Articular chondrocyte of knee joint (primary cell): ENCODE measurements around the gene PRR14. TPM values are rescaled to one million over a fixed set of nuclear protein-coding genes. Genes with fewer than 3 reads are reported as not detected.

Experiments
- small RNA-seq: library from RNA; depleted of rRNA; stranded (forward); fragments of <200 nt; gene quantifications from one replicate; pipeline ENCODE3, GENCODE V24; 2012
- total RNA-seq: library from RNA; depleted of rRNA; stranded (reverse); fragments of >200 nt; gene quantifications from 2 replicates; pipeline ENCODE4 v1.2.3, GENCODE V29; 2012

PRR14 gene
- 5.9 and 7.3 TPM in 2 replicates for total RNA-seq

GRCh38 chr16:30650369-30651123 is at the start of gene PRR14:
TSS of gene PRR14 (plus strand) at chr16:30650960. CDS start at chr16:30651646, 686 bp downstream.

GRCh38 chr16:30609926-30610839 is 40.6 kb upstream of the PRR14 start, which contains the start of gene ZNF689:
TSS of gene ZNF689 (minus strand) at chr16:30610389. CDS start at chr16:30610041, 348 bp downstream.

GRCh38 chr16:30657866-30658730 is 7.3 kb downstream of the PRR14 start, which contains the start of gene FBRS:
TSS of gene FBRS (plus strand) at chr16:30658431. CDS start at chr16:30659519, 1,088 bp downstream.

GRCh38 chr16:30698816-30699614 is 48.3 kb downstream of the PRR14 start, which contains the start of gene SRCAP:
TSS of gene SRCAP (plus strand) at chr16:30699171. CDS start at chr16:30700825, 1,654 bp downstream.

Small RNAs within 50 kb of the gene (small RNA-seq; reads per million reads assigned to genes)
- gene AC093249.1 (not detected), gene RNU6-1043P (not detected), gene RNU6-416P (not detected)

Other genes starting within 250 kb of the PRR14 start
- 6.8 and 7.8 TPM in 2 replicates for gene ZNF771, start 243.4 kb upstream of the PRR14 start, total RNA-seq
- gene DCTPP1, start 220.9 kb upstream of the PRR14 start, total RNA-seq: 16.2 and 18.4 TPM in 2 replicates
- 16.4 and 18.9 TPM in 2 replicates for gene SEPHS2, start 205.1 kb upstream of the PRR14 start, total RNA-seq
- gene ITGAL, start 178.2 kb upstream of the PRR14 start, total RNA-seq: not detected in 2 replicates
- 15.3 and 18.1 TPM in 2 replicates for gene ZNF768, start 124.4 kb upstream of the PRR14 start, total RNA-seq
- gene ZNF747, start 116.1 kb upstream of the PRR14 start, total RNA-seq: 12.9 and 13.0 TPM in 2 replicates
- gene ZNF764, start 92.6 kb upstream of the PRR14 start, total RNA-seq: 4.8 and 5.8 TPM in 2 replicates
- gene ZNF688, start 79.2 kb upstream of the PRR14 start, total RNA-seq: 7.6 and 8.0 TPM in 2 replicates
- gene ZNF785, start 65.3 kb upstream of the PRR14 start, total RNA-seq: 10.5 and 11.1 TPM in 2 replicates
- gene ZNF689, start 40.6 kb upstream of the PRR14 start, total RNA-seq: 6.1 and 6.6 TPM in 2 replicates
- 22.2 and 22.8 TPM in 2 replicates for gene FBRS, start 7.5 kb downstream of the PRR14 start, total RNA-seq
- 17.9 and 20.4 TPM in 2 replicates for gene SRCAP, start 48.2 kb downstream of the PRR14 start, total RNA-seq
- 15.2 and 17.4 TPM in 2 replicates for gene PHKG2, start 97.5 kb downstream of the PRR14 start, total RNA-seq
- gene CFAP119, start 111.1 kb downstream of the PRR14 start, total RNA-seq: 2.1 and 2.2 TPM in 2 replicates
- gene RNF40, start 111.4 kb downstream of the PRR14 start, total RNA-seq: 63.6 and 70.5 TPM in 2 replicates
- gene ZNF629, start 136.2 kb downstream of the PRR14 start, total RNA-seq: 14.5 and 16.2 TPM in 2 replicates
- gene BCL7C, start 243.1 kb downstream of the PRR14 start, total RNA-seq: 34.6 and 38.0 TPM in 2 replicates
- 2.4 and 2.6 TPM in 2 replicates for gene CTF1, start 245.7 kb downstream of the PRR14 start, total RNA-seq